Endometrial microvascular endothelial cells (primary cell): ENCODE measurements around the gene CEP85. TPM values are rescaled to one million over a fixed set of nuclear protein-coding genes. Genes with fewer than 3 reads are reported as not detected.
"Not testable (repeated sequence)": the region's sequence is repeated elsewhere in the genome, so short reads cannot be mapped to it uniquely, and the experiment has no call there.

Source experiments
- in situ Hi-C: cut with HindIII; loops from 2 replicates; pipeline ENCODE4 v1.10.0; 2017; ENCODE audit warnings: low sequenced_read_pairs, low pct_unique_long_range_greater_than_20kb; ENCODE audit errors: inconsistent ontology term
- total RNA-seq: library from RNA; depleted of rRNA; stranded (reverse); fragments of >200 nt; gene quantifications from one replicate; pipeline ENCODE4 v1.2.3, GENCODE V29; 2015; ENCODE audit errors: inconsistent ontology term

Gene CEP85
- total RNA-seq, 1 donor from 2014 or later, result 11.7 TPM

DNA sequence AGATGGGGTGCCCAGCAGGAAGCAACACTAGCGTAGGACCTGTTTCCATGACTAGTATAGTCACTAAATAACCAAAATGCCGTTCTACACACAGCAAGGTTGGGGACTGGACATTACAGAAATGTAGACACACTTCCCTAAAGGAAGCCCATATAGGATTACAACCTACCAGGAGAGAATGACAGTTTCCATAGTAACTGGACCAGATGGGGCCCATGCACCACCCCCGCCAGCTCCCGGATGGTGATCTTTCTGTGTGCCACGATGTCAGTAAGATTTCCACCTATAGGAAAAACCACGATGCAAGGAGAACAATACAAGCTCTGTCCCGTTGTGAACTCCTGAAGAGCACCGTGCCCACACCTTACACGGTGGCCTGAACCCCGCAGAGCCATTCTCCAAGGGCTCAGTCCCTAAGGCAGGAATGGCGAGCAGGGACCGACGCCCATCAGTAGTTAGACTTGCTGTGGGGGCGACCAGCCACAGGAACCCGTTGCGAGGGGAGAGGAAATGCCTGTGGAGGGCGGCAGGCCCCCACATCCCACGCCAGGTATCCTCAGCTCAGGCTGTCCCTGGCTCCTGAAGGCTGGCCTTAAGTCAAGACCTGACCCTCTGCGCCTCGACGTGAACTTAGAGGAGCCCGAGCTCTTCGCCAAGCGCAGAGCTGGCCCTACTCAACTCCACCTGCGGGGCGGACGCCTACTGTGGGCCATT is 13.6 kb upstream of the CEP85 start:
- in situ Hi-C loops, result no loop called here

DNA sequence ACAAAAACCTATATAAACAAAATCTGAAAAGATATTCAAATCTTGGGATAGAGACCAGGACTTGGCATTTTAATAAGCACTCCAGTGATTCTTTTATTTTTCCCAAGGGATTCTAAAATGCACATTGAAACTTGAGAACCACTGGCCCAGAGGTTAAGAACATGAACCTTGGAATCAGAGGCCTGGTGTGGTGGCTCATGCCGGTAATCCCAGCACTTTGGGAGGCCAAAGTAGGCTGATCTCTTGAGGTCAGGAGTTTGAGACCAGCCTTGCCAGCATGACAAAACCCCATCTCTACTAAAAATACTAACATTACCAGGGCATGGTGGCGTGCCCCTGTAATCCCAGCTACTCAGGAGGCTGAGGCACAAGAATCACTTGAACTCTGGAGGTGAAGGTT is 12.9 kb upstream of the CEP85 start:
- in situ Hi-C loops, result no loop called here

- in situ Hi-C loops, result no loop called here
Observed at GRCh38 chr1:26224606-26225005, 9.4 kb upstream of the CEP85 start.

GRCh38 chr1:26225033-26225831 is 8.8 kb upstream of the CEP85 start:
- in situ Hi-C loops, result no loop called here

GRCh38 chr1:26230682-26231081 is 3.3 kb upstream of the CEP85 start:
- in situ Hi-C loops, result not testable (repeated sequence)

DNA sequence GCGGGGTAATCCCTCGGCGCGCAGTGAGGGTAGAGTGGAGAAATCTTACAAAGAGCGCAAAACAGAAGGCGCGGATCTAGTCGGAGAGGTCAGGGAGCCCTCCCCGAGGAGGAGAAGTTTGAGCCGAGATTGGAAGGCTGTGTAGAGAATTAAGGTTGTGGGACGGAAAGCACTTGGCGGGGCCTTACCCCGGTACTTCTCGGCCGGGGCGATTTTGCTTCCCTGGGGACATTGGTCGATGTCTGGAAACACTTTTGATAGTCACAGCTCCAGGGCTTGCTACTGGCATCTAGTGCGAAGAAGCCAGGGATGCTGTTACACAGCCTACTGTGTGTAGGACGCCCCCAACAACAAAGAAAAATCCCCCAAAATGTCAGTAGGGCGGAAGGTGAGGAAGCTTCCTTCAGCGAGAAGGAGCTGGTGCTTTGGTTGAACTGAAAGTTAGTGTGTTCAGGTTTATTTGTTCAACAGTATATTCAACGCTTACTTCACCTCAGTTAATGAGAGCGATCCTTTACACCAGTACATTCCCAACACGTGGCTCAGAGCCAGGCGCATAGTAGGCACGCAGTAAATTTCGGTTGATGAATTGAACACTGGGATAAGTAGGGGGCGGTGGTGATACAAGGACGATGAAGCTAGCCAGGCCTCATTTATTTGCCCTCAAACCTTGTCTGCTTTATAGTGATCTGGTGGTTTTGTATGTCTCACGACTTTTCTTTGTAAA is 807 bp downstream of the CEP85 start:
- in situ Hi-C loops, result no loop called here

- in situ Hi-C loops, result no loop called here
Observed at GRCh38 chr1:26237230-26237966, 3.4 kb downstream of the CEP85 start.

DNA sequence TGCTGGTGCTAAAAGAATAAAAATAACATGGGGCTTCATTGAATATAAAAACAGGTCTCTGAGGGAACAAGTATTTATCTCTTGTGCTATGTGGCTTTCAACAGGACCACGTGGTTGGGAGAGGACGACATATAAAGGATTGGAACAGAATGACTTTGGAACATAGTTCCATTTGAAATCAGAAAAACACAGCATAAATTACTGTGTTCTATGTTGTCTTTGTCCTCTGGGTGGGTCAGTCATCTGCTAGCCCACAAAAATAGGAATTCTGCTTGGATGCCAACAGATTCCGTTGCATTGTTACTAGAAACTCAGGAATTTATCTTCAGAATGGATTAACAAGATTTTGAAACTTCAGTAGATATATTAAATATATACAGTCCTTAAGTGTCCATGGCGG is 5.9 kb downstream of the CEP85 start:
- in situ Hi-C loops, result no loop called here

DNA sequence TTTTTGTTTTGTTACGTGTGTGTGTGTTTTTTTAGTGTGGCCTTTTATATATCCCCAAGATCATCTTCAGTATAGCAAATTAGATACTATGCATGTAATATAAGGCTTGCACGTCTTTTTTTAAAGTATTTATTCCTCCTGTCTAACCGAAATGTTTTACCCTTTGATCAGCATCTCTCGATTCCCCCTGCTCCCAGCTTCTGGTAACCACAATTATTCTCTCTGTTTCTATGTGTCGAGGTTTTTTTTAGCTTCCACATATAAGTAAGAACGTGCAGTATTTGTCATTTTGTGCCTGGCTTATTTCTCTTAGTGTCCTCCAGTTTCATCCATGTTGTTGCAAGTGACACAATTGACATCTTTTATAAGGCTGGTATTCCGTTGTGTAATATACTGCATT is 18.7 kb downstream of the CEP85 start:
- in situ Hi-C loops, result no loop called here

DNA sequence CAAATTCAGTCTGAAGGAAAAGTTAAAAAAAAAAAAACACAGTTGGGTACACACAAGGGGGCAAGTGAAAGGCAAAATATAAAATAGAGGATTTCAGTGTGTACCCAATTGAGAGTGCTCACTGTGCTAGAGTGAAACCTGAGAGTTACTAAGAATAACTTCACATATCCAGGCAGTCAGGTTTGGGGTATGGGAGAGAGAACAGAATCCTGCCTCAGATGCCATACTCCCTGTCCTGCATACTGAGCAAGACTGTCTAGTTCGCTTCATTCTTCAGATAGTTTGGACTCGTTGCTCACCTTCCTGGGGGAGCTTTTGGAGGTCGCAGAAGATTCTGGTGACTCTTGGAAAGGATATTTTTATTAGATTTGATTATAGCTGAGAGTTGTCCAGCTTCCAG is 20.4 kb downstream of the CEP85 start:
- in situ Hi-C loops, result no loop called here

- in situ Hi-C loops, result no loop called here
Observed at GRCh38 chr1:26257222-26257621, 23.2 kb downstream of the CEP85 start.

GRCh38 chr1:26259005-26259404 is 25.0 kb downstream of the CEP85 start:
- in situ Hi-C loops, result no loop called here

DNA sequence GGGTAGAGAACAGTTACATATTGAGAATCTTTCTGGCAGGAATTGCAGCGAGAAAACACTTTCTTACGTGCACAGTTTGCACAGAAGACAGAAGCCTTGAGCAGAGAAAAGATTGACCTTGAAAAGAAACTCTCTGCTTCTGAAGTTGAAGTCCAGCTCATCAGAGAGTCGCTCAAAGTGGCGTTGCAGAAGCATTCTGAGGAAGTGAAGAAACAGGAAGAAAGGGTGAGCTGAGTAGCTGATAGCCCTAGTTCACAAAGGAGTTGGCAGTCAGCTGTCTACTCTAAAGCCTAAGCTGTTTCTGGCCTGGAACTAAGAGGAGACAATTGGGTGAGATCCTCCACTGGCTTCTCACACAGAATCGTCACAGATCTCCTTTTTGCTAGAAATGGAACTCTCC is 25.6 kb downstream of the CEP85 start:
- in situ Hi-C loops, result no loop called here

- in situ Hi-C loops, result no loop called here
Observed at GRCh38 chr1:26263212-26263611, 29.2 kb downstream of the CEP85 start.

DNA sequence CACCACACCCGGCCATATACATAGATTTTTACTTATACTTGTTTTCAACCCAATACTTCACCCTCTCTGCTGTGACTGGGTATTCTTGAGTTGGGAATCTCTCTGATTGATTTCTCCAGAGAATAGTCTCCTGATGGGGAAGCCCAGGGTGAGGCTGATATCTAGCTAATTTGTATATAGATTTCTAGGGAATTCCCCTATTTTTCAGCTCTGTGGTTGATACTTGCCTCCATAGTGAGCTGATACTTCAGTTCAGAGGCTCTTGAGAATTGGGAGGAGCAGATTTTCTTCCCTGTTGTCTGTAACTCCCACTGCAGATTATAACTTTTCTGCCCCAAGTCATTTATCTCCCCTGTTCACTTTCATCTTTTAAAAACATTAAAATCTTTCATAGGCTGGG is 31.4 kb downstream of the CEP85 start:
- in situ Hi-C loops, result no loop called here

DNA sequence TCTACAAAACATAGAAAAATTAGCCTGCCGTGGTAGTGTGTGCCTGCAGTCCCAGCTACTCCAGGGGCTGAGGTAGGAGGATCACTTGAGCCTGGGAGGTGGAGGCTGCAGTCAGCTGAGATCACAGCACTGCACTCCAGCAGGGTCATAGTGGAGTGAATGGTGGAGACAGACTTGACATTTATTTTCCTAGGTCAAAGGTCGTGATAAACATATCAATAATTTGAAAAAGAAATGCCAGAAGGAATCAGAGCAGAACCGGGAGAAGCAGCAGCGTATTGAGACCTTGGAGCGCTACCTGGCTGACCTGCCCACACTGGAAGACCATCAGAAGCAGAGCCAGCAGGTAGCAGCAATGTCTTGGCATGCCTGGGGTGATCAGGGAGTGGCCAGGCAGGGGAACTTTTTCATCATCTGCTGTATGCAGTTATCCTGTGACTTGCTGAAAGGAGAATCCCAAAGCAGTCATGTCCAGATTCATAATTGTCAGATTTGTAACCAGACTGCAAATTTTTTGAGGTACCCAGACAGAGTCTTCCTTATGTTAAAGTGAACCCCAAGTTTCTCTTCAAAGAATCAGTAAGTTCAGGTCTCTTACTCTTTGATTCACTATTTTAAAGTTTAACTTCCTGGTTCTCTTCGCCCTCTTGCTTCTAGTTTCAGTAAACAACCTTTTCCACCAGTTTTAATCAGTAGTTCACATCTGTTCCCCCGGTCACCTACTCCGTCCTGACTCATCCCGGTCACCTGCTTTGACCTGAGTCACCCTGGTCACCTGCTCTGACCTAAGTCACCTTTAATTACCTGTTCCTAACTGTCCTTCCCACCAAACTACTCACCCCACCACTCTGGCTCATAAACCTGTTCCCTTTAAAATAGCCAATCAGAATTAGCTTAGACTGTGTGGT is 34.5 kb downstream of the CEP85 start:
- in situ Hi-C loops, result no loop called here

- in situ Hi-C loops, result no loop called here
Observed at GRCh38 chr1:26269198-26269550, 35.2 kb downstream of the CEP85 start.

DNA sequence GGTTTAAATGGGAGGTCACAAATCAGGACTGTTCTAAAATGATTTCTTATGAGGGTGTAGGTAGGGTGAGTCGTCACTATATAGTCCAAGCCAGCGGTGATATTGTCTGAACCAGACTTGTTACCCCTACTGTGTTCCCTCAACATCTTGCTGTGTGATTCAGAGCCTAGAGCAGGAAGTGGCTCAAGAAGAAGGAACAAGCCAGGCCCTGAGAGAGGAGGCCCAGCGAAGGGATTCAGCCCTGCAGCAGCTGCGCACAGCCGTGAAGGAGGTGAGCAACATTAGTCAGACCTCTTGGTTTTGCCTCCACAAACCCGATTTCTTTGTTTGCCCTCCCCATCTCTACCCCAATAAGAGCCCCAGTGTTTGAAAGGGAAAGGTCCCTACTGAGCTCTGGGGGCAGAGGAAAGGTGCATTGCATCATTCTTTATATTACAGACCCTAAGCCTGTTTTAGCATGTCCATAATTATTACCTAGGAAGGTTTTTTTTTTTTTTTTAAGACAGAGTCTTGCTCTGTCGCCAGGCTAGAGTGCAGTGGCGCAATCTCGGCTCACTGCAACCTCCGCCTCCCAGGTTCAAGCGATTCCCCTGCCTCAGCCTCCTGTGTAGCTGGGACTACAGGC is 40.9 kb downstream of the CEP85 start:
- in situ Hi-C loops, result no loop called here
